ENCODE measurements around the gene ZNF433. TPM values are rescaled to one million over a fixed set of nuclear protein-coding genes. Genes with fewer than 3 reads are reported as not detected.

The ZNF433 gene
- total RNA-seq, 3 donors from 2014 or later = 5.0 to 13.3 (median 8.8) TPM

GRCh38 chr19:11978492-11979100, 56.9 kb downstream of the ZNF433 start:
- no peak overlapping the region for H3K4me3 ChIP-seq
- H3K36me3 ChIP-seq = peaks cover 5% of the 10 kb centered on the region
- no peaks in the 10 kb centered on the region for H3K4me1 ChIP-seq
- H3K27ac ChIP-seq = no peak overlapping the region
- intact Hi-C loops (cut with DNase I; ENCODE audit: low total_unique reads) = no loop called here
- DNase-seq (ENCODE audit: low spot score in 2 of 2) = no peak
- TF ChIP-seq POLR2A (IDR thresholded peaks at IDR 0.05) = no peak
- no peak for TF ChIP-seq POLR2AphosphoS5 (IDR thresholded peaks at IDR 0.05)
- no peak for TF ChIP-seq CTCF (IDR thresholded peaks at IDR 0.05)
- peaks cover 68 to 93% of the 10 kb centered on the region in 2 donors for H3K9me3 ChIP-seq
- H3K27me3 ChIP-seq = no peaks in the 10 kb centered on the region

DNA sequence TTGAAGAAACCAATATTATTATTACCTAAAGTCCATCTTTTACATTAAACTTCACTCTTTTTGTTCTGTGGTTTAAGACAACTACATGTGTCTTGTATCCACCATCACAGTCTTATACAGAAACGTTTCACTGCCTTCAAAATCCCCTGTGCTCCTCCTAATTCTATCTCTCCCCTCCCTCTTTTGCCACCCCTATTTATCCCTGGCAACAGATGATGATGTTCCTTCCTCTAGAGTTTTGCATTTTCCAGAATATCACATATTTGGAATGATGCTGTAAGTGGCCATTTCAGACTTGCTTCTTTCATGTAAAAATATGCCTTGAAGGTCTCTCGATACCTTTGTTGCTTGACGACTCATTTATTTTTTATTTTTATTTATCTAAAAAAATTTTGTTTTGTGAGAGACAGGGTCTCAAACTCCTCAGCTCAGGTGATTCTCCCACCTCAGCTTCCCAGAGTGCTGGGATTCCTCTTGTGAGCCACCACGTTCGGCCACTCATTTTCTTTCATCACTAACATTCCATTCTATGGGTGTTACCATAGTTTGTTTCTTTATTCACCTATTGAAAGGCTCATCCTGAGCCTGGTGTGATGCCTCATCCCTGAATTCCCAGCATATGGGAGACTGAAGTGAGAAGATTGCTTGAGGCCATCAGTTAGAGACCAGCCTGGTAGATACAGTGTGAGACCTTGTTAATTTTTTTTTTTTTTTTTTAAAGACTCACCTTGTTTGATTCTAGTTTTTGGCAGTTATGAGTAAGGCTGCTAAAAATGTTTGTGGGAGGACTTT, 62.3 kb downstream of the ZNF433 start:
- intact Hi-C loops (cut with DNase I; ENCODE audit: low total_unique reads) = no loop called here
- no peaks in the 10 kb centered on the region for H3K4me1 ChIP-seq

DNA sequence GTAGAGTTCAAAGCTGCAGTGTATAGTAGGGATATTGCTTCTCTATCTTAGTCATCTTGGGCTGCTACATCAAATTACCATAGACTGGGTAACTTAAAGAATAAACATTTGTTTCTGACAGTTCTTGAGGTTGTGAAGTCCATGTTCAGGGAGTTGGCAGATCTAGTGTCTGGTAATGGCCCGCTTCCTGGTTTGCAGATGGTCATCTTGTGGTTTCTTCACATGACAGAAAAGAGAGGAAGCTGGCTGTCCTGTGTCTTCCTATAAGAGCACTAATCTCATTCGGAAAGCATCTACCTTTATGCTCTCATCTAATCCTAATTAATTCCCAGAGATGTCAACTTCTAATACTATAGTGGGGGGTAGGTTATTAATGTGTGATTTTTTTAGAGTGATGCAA, 64.4 kb downstream of the ZNF433 start:
- intact Hi-C loops (cut with DNase I; ENCODE audit: low total_unique reads) = no loop called here
- H3K36me3 ChIP-seq = no peaks in the 10 kb centered on the region
- no peak overlapping the region for H3K27ac ChIP-seq
- no peak overlapping the region for H3K4me3 ChIP-seq
- peaks cover 14 to 33% of the 10 kb centered on the region in 2 donors for H3K9me3 ChIP-seq
- TF ChIP-seq POLR2AphosphoS5 (IDR thresholded peaks at IDR 0.05) (no peak), POLR2A (IDR thresholded peaks at IDR 0.05) (no peak), CTCF (IDR thresholded peaks at IDR 0.05) (no peak)
- no peaks in the 10 kb centered on the region for H3K27me3 ChIP-seq
- no peak for DNase-seq (ENCODE audit: low spot score in 2 of 2)
- H3K4me1 ChIP-seq = no peaks in the 10 kb centered on the region

More for the DNA sequence above, 62.3 kb downstream of the ZNF433 start:
- DNase-seq (ENCODE audit: low spot score in 2 of 2) = no peak
- TF ChIP-seq POLR2AphosphoS5 (IDR thresholded peaks at IDR 0.05) (no peak), POLR2A (IDR thresholded peaks at IDR 0.05) (no peak), CTCF (IDR thresholded peaks at IDR 0.05) (no peak)
- Histone ChIP-seq H3K4me3 (no peak overlapping the region), H3K27ac (no peak overlapping the region), H3K9me3 (peaks cover 29 to 52% of the 10 kb centered on the region in 2 donors), H3K27me3 (no peaks in the 10 kb centered on the region), H3K36me3 (peaks cover 5% of the 10 kb centered on the region)

- DNase-seq (ENCODE audit: low spot score in 2 of 2) = no peak
- intact Hi-C loops (cut with DNase I; ENCODE audit: low total_unique reads) = no loop called here
- no peaks in the 10 kb centered on the region for H3K36me3 ChIP-seq
Measured at GRCh38 chr19:11970174-11970573, 65.3 kb downstream of the ZNF433 start.

More at GRCh38 chr19:11970174-11970573, 65.3 kb downstream of the ZNF433 start:
- Histone ChIP-seq H3K27ac (no peak overlapping the region), H3K4me3 (no peak overlapping the region), H3K9me3 (peaks cover 10 to 24% of the 10 kb centered on the region in 2 donors), H3K4me1 (no peaks in the 10 kb centered on the region), H3K27me3 (no peaks in the 10 kb centered on the region)
- TF ChIP-seq POLR2A (IDR thresholded peaks at IDR 0.05) (no peak), CTCF (IDR thresholded peaks at IDR 0.05) (no peak)
